COR-L47 (cell line): Measurements from ENCODE around the gene INSR.
"Not testable (repeated sequence)": the region's sequence is repeated elsewhere in the genome, so short reads cannot be mapped to it uniquely, and the experiment has no call there.

Source experiments
- DNase-seq: peaks from one replicate; lab custom pipeline; 2025; lab: John Stamatoyannopoulos, UW

Gene INSR

GRCh38 chr19:7224209-7224686, 70.0 kb downstream of the INSR start:
- DNase-seq: no peak

- no peak for DNase-seq
Observed at GRCh38 chr19:7223429-7223828, 70.8 kb downstream of the INSR start.

DNA sequence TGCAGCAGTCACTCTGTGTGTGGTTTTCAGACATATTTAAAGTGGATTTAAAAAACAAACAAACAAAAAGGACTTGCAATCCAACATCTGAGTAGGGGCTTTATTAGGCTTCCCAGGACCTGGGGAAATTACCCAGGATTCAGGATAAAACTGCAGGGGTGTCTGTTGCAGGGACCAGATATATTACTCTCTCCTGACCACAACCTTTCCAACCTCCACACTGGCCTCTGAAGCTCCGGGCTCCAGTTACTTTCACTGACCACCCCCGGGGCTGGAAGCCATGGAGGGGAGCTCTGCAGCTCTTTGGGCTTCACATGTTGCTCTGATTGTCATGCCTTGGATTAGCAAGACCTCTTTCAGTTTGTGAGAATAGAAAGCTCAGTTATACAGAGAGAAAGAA, 75.2 kb downstream of the INSR start:
- no peak for DNase-seq

DNA sequence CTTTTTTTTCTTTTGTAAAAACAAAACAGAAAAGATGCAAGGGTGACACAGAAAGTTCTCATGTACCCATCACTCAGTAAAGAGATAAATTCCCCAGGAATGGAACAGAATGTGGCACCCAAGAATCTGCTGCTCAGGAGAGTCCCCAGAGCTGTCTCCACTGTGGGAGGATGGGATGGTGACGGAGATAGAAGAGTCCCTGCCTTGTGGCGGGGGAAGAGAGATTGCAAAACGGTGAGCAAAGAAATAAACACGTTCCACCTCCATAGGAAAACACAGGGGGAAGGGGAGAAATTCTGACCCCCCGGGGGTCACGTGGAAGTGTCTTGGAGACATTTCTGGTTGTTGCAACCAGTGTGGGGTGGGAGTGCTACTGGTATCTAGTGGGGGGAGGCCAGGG, 76.4 kb downstream of the INSR start:
- DNase-seq: no peak

DNA sequence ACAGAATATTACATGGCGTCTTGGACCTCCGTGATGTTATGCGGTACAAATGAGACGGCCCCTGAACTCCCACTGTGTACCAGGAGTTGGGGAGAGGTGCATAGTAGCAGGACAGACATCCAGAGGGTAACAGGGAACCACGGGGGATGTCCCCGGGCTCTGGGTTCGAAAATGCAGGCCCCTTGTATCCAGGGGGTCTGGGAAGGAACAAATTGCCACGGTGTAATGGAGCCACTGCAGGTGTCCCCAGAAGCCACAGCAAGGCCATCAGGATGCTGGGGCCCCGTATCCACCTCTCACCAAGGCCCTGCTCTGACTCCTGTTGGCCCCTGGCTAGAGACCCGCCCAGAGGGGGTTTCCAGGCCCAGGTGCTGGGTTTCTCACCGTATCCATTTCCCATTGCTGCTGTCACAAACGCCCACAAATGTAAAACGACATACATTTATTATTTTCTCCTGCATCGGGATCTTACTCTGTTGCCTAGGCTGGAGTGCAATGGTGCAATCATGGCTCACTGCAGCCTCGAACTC, 77.8 kb downstream of the INSR start:
- DNase-seq: no peak

GRCh38 chr19:7215176-7215575, 79.0 kb downstream of the INSR start:
- DNase-seq: no peak

DNA sequence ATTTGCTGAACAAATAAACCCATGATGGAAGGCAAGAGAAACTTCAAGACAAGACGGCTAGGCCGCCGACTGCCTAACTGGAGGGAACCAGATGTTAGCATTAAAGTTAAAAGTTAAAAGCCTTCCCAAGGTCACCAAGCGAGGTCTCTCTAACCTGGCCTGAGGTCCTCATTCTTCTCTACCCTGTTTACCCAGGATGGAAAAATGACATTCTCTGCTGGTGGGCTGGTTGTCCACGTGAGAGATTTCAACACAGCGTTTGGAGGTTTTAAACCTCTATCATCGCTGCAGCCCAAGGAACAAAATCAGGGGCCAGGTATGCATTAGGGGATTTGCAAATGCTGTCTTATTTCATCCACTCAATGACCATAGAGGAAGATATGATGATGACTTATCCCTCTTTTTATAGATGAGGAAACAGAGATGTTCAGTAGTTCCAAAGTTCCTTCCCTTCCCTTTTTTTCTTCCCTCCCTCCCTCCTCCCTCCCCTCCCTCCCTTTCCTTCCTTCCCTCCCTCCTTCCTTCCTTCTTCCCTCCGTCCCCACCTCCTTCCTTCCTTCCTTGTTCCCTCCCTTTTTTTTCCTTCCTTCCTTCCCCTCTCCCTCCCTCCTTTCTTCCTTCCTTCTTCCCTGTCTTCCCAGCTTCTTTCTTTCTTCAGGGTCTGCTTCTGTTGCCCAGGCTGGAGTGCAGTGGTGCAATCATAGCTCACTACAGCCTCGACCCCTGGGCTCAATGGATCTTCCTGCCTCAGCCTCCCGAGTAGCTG, 79.7 kb downstream of the INSR start:
- no peak for DNase-seq

DNA sequence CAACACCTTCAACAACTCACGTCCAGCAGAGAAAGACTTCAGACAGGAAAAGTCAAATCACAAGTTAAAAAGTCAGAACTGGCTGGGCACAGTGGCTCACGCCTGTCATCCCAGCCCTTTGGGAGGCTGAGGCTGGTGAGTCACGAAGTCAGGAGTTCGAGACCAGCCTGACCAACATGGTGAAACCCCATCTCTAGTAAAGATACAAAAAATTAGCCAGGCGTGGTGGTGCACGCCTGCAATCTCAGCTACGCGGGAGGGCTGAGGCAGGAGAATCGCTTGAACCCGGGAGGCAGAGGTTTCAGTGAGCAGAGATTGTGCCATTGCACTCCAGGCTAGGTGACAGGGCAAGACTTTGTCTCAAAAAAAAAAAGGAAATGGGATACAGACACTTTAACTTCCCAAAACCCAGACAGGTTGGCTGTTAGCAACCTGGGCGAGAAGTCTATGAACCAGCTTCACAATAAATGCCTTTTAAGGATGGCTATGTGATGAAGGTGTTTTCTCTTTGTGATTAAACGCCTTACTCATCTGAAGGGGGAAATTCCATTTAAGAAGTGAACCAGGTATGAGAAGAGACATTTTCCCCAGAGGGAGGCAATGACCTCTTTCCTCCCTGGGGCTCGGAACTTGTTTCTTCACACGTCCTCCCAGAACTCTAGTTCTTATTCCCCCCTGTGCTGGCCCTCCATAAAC, 80.4 kb downstream of the INSR start:
- no peak for DNase-seq

DNA sequence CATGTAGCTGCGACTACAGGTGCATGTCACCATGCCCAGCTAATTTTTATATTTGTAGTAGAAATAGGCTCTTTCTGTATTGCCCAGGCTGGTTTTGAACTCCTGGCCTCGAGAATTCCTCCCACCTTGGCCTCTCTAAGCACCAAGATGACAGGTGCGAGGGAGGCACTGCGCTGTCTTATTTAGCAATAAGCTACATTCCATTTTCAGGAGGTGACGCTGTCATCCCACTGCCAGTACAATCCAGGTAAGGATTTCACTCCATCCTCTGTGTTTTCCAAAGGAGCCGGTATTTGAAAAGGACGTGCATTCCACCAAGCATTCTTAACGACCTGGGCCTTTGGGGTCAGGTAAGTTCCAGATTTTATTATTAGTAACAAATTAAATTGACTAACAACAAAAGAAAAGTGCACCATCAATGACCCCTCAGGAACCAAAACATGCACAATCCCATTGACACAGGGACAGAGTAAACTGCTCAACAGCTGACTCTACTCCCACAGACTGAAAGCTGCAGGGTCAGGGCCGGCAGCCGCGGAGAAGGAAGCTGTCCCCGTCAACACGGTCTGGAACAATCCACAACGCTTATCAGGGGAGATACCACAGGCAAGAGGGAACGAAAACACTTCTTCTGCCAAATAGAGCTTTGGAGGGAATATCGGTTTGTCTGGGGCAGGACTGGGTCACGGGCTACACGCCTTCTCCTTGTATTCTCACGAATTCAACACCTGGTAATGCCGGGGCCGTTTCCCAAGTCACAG, 82.8 kb downstream of the INSR start:
- no peak for DNase-seq

DNA sequence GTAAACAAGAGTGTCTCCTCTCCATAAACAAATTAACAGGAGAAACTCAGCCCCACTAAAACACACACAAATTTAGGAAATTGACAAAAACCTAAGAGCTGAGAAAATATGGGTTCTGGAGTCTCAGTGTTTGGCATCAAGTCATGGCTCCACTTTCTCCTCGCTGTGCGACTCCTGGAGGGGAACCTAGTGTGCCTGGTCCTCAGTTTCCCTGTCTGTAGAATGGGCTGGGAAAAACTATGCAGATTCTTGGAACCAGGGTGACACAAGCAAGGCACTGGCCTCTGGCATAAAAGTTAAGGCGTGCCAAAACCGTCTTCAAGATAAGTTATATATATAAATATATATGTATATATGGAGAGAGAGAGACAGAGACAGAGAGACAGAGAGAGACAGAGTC, 83.9 kb downstream of the INSR start:
- no peak for DNase-seq

GRCh38 chr19:7209597-7210325, 84.5 kb downstream of the INSR start:
- not testable (repeated sequence) for DNase-seq

DNA sequence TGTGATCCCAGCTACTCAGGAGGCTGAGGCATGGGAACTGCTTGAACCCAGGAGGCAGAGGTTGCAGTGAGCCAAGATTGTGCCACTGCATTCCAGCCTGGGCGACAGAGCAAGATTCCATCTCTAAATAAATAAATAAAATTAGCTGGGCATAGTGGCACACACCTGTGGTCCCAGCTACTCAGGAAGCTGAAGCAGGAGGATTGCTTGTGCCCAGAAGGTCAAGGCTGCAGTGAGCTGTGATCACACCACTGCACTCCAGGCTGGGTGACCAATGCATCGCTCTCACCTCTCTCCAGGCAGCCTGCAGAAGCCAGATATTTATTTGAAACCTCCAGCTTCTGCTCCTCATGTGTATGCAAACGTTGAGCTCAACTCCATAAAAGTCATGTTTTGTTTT, 85.2 kb downstream of the INSR start:
- not testable (repeated sequence) for DNase-seq

GRCh38 chr19:7203332-7203731, 90.9 kb downstream of the INSR start:
- DNase-seq: no peak

DNA sequence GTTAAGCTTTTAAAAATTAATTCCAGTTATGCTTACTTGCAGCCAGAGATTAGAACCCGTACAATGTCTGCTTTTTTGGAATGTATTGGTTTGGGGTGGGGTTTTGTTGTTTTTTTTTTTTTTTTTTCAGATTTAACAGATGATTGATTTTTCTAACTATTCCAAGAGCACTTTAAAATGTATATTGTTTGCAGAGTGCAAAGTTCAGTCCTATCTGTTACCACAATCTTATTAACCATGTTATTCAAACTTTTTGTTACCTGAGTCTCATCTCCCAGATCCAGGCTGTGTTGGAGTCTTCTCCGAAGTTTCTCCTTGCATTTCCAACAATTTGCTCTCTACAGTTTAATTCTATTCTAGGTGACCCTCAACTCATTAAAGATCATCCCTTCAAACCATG, 91.3 kb downstream of the INSR start:
- DNase-seq: no peak

GRCh38 chr19:7200736-7201135, 93.5 kb downstream of the INSR start:
- DNase-seq: no peak

DNA sequence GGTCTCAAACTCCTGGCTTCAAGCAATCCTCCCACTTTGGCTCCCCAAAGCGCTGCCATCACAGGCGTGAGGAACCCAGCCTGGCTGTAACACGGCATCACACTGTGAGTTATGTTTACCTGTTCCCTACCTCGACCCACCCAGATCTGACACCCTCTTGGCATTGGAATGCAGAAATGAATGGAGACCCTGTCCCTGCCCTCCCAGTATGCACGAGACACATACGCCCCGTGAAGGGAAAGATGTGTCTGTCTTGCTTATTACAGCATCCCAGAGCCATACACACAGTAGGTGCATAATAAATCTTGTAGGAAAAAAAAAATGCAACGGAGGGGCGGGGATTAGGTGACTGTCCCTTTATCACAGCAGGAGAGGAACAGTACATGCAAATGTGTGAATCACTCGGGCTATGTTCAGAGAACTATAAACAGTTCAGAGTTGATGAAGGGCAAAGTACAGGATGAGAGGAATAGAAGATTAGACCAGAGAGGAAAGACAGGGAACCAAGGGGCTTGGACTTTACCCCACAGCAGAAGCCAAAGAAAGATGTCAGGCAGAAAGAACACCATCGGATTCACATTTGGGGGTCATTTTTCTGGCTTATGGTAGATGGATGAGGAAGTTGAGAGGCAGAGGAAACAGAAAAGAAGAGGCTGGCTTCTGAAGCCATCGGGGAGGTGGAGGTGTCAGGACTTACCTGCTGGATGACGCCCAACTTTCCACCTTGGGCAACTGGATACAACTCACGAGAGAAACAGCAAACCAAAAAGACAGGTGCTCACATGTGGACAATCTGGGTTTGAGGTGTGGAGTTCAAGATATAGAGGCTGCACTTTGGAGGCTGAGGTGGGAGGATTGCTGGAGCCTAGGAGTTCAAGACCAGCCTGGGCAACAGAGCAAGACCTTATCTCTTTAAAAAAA, 94.3 kb downstream of the INSR start:
- no peak for DNase-seq

DNA sequence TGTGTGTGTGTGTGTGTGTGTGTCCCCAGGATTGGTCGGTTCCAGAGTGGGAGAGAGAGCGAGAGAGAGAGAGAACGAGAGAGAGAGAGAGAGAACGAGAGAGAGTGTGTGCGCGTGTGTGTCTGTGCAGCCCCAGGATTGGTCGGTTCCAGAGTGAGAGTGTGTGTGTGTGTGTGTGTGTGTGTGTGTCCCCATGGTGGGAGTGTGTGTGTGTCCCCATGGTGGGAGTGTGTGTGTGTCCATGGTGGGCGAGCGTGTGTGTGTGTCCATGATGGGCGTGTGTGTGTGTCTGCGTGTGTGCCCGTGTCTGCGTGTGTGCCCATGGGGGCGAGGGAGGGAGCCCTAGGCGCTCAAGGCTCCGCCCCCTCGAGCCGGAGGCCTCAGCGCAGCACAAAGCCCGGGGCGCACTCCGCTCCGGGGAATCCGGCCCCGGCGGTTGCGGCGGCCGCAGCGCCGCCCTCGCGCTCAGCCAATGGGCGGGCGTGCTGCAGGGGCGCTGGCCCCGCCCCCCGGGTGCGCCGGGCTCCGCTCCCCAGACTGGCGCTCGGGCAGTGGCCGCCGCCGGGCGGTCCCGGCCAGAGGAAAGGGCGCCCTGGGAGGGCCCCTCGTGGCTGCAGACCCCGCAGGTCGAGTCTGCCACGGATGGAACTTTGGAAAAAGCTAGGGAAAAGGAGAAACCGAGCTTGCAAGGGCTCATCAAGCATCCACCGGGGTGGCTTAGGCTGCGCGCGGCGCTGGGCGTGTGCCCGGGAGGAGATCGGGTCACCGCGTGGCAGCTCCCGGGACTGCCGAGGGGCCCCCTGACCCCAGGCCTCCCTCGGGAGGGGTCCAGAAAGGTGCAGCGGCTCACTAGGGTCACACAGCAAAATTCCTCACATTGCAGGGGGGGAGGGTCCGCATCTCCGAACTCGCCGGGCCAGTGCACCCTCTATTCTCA, 96.2 kb downstream of the INSR start:
- DNase-seq: peak; percentile 6

GRCh38 chr19:7197119-7197759, 97.0 kb downstream of the INSR start:
- no peak for DNase-seq

DNA sequence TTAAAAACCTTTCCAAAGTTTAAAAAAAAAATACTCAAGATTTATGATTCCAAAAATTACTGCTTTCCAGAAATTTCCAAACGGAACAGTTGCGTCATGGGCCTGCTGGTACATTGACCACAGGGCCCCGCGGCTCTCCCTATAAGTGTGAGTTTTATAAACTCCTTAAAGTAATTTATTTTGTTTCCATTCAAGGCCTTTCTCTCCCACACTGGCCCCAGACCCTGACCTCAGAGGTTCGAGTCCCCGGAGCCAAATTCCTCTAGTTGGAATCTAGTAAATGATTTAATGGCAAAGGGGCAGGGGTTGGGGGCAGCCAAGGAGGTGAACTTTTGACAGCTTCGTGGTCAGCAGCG, 97.5 kb downstream of the INSR start:
- no peak for DNase-seq
